Skeletal muscle tissue (tissue), 5 donors: ENCODE results near the gene RYR2. TPM values are rescaled to one million over a fixed set of nuclear protein-coding genes. Genes with fewer than 3 reads are reported as not detected.

ENCODE experiments used
- H3K27ac ChIP-seq: one replicate; pipeline ENCODE4 v1.7.0; 2013; ENCODE audit warnings: mild to moderate bottlenecking, low read depth, low read length, inconsistent platforms
- H3K27me3 ChIP-seq, 3 donors: one replicate each; pipeline ENCODE4 v1.7.0; 2013; ENCODE audit warnings: low read length in 3 of 3; ENCODE audit not compliant: control insufficient read depth in 3 of 3, insufficient read depth in 3 of 3
- H3K36me3 ChIP-seq, 3 donors: one replicate each; pipeline ENCODE4 v1.7.0; 2013; ENCODE audit warnings: low read length in 3 of 3; ENCODE audit not compliant: control insufficient read depth in 3 of 3, insufficient read depth in 3 of 3
- H3K4me1 ChIP-seq, 3 donors: one replicate each; pipeline ENCODE4 v1.7.0; 2013; ENCODE audit warnings: low read length in 3 of 3, mild to moderate bottlenecking in 3 of 3; ENCODE audit not compliant: control insufficient read depth in 3 of 3, insufficient read depth in 3 of 3
- H3K4me3 ChIP-seq, 3 donors: one replicate each; pipeline ENCODE4 v1.7.0; 2013; ENCODE audit warnings: low read length in 3 of 3
- H3K9ac ChIP-seq, 3 donors: one replicate each; pipeline ENCODE4 v1.7.0; 2013; ENCODE audit warnings: low read length in 3 of 3, mild to moderate bottlenecking in 3 of 3, moderate library complexity in 2 of 3, low read depth in 1 of 3
- H3K9me3 ChIP-seq, 3 donors: one replicate each; pipeline ENCODE4 v1.7.0; 2013; ENCODE audit warnings: low read length in 3 of 3; ENCODE audit not compliant: control insufficient read depth in 3 of 3
- small RNA-seq: library from RNA; depleted of rRNA; stranded (forward); fragments of <200 nt; gene quantifications from one replicate; pipeline ENCODE3, GENCODE V24; 2014
- total RNA-seq: library from RNA; depleted of rRNA; stranded (reverse); fragments of >200 nt; gene quantifications from one replicate; pipeline ENCODE4 v1.2.3, GENCODE V29; 2014
- donor health status: Osteomylitis.

The RYR2 gene
- total RNA-seq, 1 donor from 2014 or later, result 5.7 TPM

GRCh38 chr1:237879195-237879594 lies 837.2 kb downstream of the RYR2 start:
- Histone ChIP-seq H3K4me3 (no peak overlapping the region), H3K27me3 (no peaks in the 10 kb centered on the region), H3K9ac (no peak overlapping the region), H3K4me1 (no peaks in the 10 kb centered on the region), H3K9me3 (no peaks in the 10 kb centered on the region), H3K27ac (no peak overlapping the region), H3K36me3 (no peaks in the 10 kb centered on the region)

Small RNA genes lying within 50 kb of the gene (small RNA-seq; reads per million reads assigned to genes)
- not detected for gene MIR4428
- gene RF00402, result not detected

Other genes starting within 250 kb of the RYR2 start
- 23.5 TPM for gene MTR, start 246.9 kb upstream of the RYR2 start, total RNA-seq
- gene MT1HL1, start 37.7 kb upstream of the RYR2 start, total RNA-seq, result not detected